ENCODE data around the gene CMTM4. TPM values are rescaled to one million over a fixed set of nuclear protein-coding genes. Genes with fewer than 3 reads are reported as not detected.

The CMTM4 gene
- total and polyA plus RNA-seq, 2 experiments from 2014 or later, result 14.1 to 77.0 TPM

GRCh38 chr16:66741950-66742808 lies 45.6 kb upstream of the CMTM4 start:
- Mint-ChIP-seq H3K9me3 (no peaks in the 10 kb centered on the region), H3K36me3 (ENCODE audit: low read depth) (peaks cover 71% of the 10 kb centered on the region), H3K27ac (peak overlapping the region; percentile 37; the same call in 1 of the 2 replicates), H3K27me3 (ENCODE audit: insufficient read depth, low read depth, poor library complexity) (no peaks in the 10 kb centered on the region), H3K4me3 (no peak overlapping the region), H3K4me1 (peaks cover 21% of the 10 kb centered on the region)
- ATAC-seq (no peak), DNase-seq (ENCODE audit: low spot score) (no peak)
- TF ChIP-seq NANOG (IDR thresholded peaks at IDR 0.05; ENCODE audit: borderline replicate concordance), result no peak
- no peak for TF ChIP-seq ZNF331 (CRISPR knock-in tag; IDR thresholded peaks at IDR 0.05; ENCODE audit: low read depth)
- TF ChIP-seq, protein P1, sequence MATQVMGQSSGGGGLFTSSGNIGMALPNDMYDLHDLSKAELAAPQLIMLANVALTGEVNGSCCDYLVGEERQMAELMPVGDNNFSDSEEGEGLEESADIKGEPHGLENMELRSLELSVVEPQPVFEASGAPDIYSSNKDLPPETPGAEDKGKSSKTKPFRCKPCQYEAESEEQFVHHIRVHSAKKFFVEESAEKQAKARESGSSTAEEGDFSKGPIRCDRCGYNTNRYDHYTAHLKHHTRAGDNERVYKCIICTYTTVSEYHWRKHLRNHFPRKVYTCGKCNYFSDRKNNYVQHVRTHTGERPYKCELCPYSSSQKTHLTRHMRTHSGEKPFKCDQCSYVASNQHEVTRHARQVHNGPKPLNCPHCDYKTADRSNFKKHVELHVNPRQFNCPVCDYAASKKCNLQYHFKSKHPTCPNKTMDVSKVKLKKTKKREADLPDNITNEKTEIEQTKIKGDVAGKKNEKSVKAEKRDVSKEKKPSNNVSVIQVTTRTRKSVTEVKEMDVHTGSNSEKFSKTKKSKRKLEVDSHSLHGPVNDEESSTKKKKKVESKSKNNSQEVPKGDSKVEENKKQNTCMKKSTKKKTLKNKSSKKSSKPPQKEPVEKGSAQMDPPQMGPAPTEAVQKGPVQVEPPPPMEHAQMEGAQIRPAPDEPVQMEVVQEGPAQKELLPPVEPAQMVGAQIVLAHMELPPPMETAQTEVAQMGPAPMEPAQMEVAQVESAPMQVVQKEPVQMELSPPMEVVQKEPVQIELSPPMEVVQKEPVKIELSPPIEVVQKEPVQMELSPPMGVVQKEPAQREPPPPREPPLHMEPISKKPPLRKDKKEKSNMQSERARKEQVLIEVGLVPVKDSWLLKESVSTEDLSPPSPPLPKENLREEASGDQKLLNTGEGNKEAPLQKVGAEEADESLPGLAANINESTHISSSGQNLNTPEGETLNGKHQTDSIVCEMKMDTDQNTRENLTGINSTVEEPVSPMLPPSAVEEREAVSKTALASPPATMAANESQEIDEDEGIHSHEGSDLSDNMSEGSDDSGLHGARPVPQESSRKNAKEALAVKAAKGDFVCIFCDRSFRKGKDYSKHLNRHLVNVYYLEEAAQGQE (IDR thresholded peaks at IDR 0.05; ENCODE audit: unreplicated experiment), result no peak
- no peak for TF ChIP-seq EZH2 (IDR thresholded peaks at IDR 0.05; ENCODE audit: low read depth, unreplicated experiment)
- TF ChIP-seq ZNF114 (CRISPR knock-in tag; IDR thresholded peaks at IDR 0.05), result no peak
- Histone ChIP-seq H3K27me3 (ENCODE audit: insufficient read depth) (no peaks in the 10 kb centered on the region), H3K9me2 (ENCODE audit: insufficient read depth) (no peaks in the 10 kb centered on the region), H3K4me1 (ENCODE audit: insufficient read depth) (peaks cover 13% of the 10 kb centered on the region), H3F3A (replicated peaks; ENCODE audit: low read depth) (peaks cover 8% of the 10 kb centered on the region; the same call in 1 of the 2 replicates), H2AFZ (no peak overlapping the region), H3K27ac (ENCODE audit: low read depth) (peak overlapping the region; percentile 75), H3K4me3 (no peak overlapping the region), H3K4me2 (no peak overlapping the region), H3K79me2 (replicated peaks; ENCODE audit: insufficient read depth) (peaks cover 90% of the 10 kb centered on the region), H3K36me3 (ENCODE audit: insufficient read depth) (peaks cover 52% of the 10 kb centered on the region), H4K20me1 (replicated peaks; ENCODE audit: insufficient read depth) (peaks cover 39% of the 10 kb centered on the region)

DNA sequence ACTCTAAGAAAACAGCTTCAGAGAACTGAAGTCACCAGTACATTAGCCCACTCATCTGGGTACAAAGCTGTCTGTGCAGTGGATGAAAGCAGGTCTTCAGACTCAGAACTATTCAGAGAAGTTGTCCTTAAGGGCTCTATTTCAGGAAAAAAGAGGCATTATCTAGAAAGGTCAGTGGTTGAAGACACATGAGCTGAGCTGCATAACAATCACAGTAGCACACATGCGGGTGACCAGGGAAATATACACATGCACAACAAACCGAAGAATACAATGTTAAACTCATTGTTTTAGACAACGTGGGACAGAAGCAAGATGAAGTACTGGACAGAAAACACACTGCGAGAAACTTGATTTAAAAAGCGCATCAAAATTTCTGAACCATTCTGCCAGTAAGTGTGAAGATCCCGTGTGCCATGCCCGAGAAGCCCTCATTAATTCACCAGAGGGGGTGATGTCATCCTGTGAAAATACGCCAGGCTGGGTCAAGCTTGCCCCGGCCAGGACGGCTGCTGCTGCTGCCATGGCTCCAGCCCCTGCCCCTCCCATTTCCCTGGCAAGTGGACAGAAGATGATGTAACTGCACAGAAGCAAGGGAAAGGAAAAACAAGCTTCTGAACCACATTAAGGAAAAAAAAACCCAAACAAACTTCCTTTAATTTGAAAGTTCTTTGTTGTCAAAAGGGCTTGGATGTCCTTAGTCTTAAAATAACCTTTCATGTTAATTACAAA lies 44.8 kb upstream of the CMTM4 start:
- no peak overlapping the region for H3K4me3 Mint-ChIP-seq
- H3K27ac ChIP-seq (ENCODE audit: low read depth), result peak overlapping the region; percentile 46
- H3K4me3 ChIP-seq, result no peak overlapping the region
- peaks cover 21% of the 10 kb centered on the region for H3K4me1 Mint-ChIP-seq
- H3F3A ChIP-seq (replicated peaks; ENCODE audit: low read depth), result peaks cover 14% of the 10 kb centered on the region; the same call in 1 of the 2 replicates
- H2AFZ ChIP-seq, result no peak overlapping the region
- no peaks in the 10 kb centered on the region for H3K9me2 ChIP-seq (ENCODE audit: insufficient read depth)
- DNase-seq (ENCODE audit: low spot score), result no peak
- H3K9me3 Mint-ChIP-seq, result no peaks in the 10 kb centered on the region
- peaks cover 13% of the 10 kb centered on the region for H3K4me1 ChIP-seq (ENCODE audit: insufficient read depth)
- peak overlapping the region; percentile 26 for H3K27ac Mint-ChIP-seq
- ATAC-seq, result no peak
- H3K27me3 ChIP-seq (ENCODE audit: insufficient read depth), result no peaks in the 10 kb centered on the region
- H3K27me3 Mint-ChIP-seq (ENCODE audit: insufficient read depth, low read depth, poor library complexity), result no peaks in the 10 kb centered on the region
- no peak overlapping the region for H3K4me2 ChIP-seq
- H3K79me2 ChIP-seq (replicated peaks; ENCODE audit: insufficient read depth), result peaks cover 91% of the 10 kb centered on the region
- peaks cover 47% of the 10 kb centered on the region for H4K20me1 ChIP-seq (replicated peaks; ENCODE audit: insufficient read depth)
- peaks cover 54% of the 10 kb centered on the region for H3K36me3 ChIP-seq (ENCODE audit: insufficient read depth)
- H3K36me3 Mint-ChIP-seq (ENCODE audit: low read depth), result peaks cover 69% of the 10 kb centered on the region
- TF ChIP-seq, protein P2, sequence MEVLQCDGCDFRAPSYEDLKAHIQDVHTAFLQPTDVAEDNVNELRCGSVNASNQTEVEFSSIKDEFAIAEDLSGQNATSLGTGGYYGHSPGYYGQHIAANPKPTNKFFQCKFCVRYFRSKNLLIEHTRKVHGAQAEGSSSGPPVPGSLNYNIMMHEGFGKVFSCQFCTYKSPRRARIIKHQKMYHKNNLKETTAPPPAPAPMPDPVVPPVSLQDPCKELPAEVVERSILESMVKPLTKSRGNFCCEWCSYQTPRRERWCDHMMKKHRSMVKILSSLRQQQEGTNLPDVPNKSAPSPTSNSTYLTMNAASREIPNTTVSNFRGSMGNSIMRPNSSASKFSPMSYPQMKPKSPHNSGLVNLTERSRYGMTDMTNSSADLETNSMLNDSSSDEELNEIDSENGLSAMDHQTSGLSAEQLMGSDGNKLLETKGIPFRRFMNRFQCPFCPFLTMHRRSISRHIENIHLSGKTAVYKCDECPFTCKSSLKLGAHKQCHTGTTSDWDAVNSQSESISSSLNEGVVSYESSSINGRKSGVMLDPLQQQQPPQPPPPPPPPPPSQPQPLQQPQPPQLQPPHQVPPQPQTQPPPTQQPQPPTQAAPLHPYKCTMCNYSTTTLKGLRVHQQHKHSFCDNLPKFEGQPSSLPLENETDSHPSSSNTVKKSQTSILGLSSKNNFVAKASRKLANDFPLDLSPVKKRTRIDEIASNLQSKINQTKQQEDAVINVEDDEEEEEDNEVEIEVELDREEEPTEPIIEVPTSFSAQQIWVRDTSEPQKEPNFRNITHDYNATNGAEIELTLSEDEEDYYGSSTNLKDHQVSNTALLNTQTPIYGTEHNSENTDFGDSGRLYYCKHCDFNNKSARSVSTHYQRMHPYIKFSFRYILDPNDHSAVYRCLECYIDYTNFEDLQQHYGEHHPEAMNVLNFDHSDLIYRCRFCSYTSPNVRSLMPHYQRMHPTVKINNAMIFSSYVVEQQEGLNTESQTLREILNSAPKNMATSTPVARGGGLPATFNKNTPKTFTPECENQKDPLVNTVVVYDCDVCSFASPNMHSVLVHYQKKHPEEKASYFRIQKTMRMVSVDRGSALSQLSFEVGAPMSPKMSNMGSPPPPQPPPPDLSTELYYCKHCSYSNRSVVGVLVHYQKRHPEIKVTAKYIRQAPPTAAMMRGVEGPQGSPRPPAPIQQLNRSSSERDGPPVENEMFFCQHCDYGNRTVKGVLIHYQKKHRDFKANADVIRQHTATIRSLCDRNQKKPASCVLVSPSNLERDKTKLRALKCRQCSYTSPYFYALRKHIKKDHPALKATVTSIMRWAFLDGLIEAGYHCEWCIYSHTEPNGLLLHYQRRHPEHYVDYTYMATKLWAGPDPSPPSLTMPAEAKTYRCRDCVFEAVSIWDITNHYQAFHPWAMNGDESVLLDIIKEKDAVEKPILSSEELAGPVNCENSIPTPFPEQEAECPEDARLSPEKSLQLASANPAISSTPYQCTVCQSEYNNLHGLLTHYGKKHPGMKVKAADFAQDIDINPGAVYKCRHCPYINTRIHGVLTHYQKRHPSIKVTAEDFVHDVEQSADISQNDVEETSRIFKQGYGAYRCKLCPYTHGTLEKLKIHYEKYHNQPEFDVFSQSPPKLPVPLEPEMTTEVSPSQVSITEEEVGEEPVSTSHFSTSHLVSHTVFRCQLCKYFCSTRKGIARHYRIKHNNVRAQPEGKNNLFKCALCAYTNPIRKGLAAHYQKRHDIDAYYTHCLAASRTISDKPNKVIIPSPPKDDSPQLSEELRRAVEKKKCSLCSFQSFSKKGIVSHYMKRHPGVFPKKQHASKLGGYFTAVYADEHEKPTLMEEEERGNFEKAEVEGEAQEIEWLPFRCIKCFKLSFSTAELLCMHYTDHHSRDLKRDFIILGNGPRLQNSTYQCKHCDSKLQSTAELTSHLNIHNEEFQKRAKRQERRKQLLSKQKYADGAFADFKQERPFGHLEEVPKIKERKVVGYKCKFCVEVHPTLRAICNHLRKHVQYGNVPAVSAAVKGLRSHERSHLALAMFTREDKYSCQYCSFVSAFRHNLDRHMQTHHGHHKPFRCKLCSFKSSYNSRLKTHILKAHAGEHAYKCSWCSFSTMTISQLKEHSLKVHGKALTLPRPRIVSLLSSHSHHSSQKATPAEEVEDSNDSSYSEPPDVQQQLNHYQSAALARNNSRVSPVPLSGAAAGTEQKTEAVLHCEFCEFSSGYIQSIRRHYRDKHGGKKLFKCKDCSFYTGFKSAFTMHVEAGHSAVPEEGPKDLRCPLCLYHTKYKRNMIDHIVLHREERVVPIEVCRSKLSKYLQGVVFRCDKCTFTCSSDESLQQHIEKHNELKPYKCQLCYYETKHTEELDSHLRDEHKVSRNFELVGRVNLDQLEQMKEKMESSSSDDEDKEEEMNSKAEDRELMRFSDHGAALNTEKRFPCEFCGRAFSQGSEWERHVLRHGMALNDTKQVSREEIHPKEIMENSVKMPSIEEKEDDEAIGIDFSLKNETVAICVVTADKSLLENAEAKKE (CRISPR knock-in tag; IDR thresholded peaks at IDR 0.05), result no peak
- TF ChIP-seq ZNF331 (CRISPR knock-in tag; IDR thresholded peaks at IDR 0.05; ENCODE audit: low read depth) (no peak), POLR2AphosphoS5 (IDR thresholded peaks at IDR 0.05; ENCODE audit: low read depth) (no peak), EZH2phosphoT487 (IDR thresholded peaks at IDR 0.05; ENCODE audit: unreplicated experiment) (no peak)

All from GM23338 (cell line).